WTC11 (cell line): Measurements from ENCODE around the gene MTCL1. TPM values are rescaled to one million over a fixed set of nuclear protein-coding genes. Genes with fewer than 3 reads are reported as not detected.

ENCODE experiments used
- ATAC-seq: fragments of 200-7000 bp; cut with Tn5 transposase; 2 replicates; pipeline ENCODE4 v1.10.0; 2021; ENCODE audit warnings: mild to moderate bottlenecking, moderate library complexity
- CTCF ChIA-PET: fragments of 300-600 bp; sonication (Branson Sonifier 250); formaldehyde crosslinking; loops from one replicate; lab custom pipeline; 2021; ENCODE audit warnings: antibody characterized with exemption; lab: Charles Lee
- POLR2A ChIA-PET: fragments of 350-600 bp; sonication (Branson Sonifier 250); formaldehyde crosslinking; loops from one replicate; lab custom pipeline; 2021; ENCODE audit warnings: antibody characterized with exemption; lab: Charles Lee
- DNase-seq: peaks from one replicate; pipeline ENCODE4 v3.0.0; 2021; ENCODE audit warnings: low spot score
- H3K27ac Mint-ChIP-seq: 2 replicates; pipeline ENCODE4 v1.8.0; 2021; ENCODE audit warnings: mixed read lengths
- H3K27me3 Mint-ChIP-seq: 2 replicates; pipeline ENCODE4 v1.8.0; 2021; ENCODE audit warnings: low read depth, mild to moderate bottlenecking, moderate library complexity, mixed read lengths
- H3K36me3 Mint-ChIP-seq: 2 replicates; pipeline ENCODE4 v1.8.0; 2021; ENCODE audit warnings: mixed read lengths
- H3K4me1 Mint-ChIP-seq: 2 replicates; pipeline ENCODE4 v1.8.0; 2022; ENCODE audit warnings: mixed read lengths
- H3K4me3 Mint-ChIP-seq: 2 replicates; pipeline ENCODE4 v1.8.0; 2021; ENCODE audit warnings: mild to moderate bottlenecking, moderate library complexity, mixed read lengths
- H3K9me3 Mint-ChIP-seq: 2 replicates; pipeline ENCODE4 v1.8.0; 2021; ENCODE audit warnings: mixed read lengths
- GTF2I ChIP-seq: fragments of 250-450 bp; sonication (Bioruptor Pico); conservative IDR thresholded peaks from 2 replicates; pipeline ENCODE4 v1.4.0; 2021; ENCODE audit warnings: mild to moderate bottlenecking
- NR1H2 ChIP-seq: sonication (generic); formaldehyde crosslinking; IDR thresholded peaks from 2 replicates; pipeline ENCODE4 v1.9.0; 2021; ENCODE audit warnings: mild to moderate bottlenecking, moderate library complexity, missing genetic modification reagents
- OVOL2 ChIP-seq: fragments of 250-450 bp; sonication (Bioruptor Pico); IDR thresholded peaks from 2 replicates; pipeline ENCODE4 v1.9.0; 2021; ENCODE audit warnings: mild to moderate bottlenecking, borderline replicate concordance
- PRRX2 ChIP-seq: fragments of 250-450 bp; sonication (Bioruptor Pico); IDR thresholded peaks from 2 replicates; pipeline ENCODE4 v1.8.0; 2021; ENCODE audit warnings: mild to moderate bottlenecking
- TCF7 ChIP-seq: sonication (generic); formaldehyde crosslinking; IDR thresholded peaks from 2 replicates; pipeline ENCODE4 v1.8.0; 2022; ENCODE audit warnings: mild to moderate bottlenecking, low read depth, missing genetic modification reagents, moderate library complexity
- TEAD1 ChIP-seq: sonication (generic); formaldehyde crosslinking; IDR thresholded peaks from 2 replicates; pipeline ENCODE4 v1.8.0; 2022; ENCODE audit warnings: mild to moderate bottlenecking, missing genetic modification reagents
- TEAD4 ChIP-seq: sonication (generic); formaldehyde crosslinking; IDR thresholded peaks from 2 replicates; pipeline ENCODE4 v1.8.0; 2022; ENCODE audit warnings: mild to moderate bottlenecking, missing genetic modification reagents
- ZNF416 ChIP-seq: fragments of 250-450 bp; sonication (Bioruptor Pico); IDR thresholded peaks from 2 replicates; pipeline ENCODE4 v1.9.0; 2021; ENCODE audit warnings: mild to moderate bottlenecking, inconsistent platforms
- ZNF423 ChIP-seq: fragments of 250-450 bp; sonication (Bioruptor Pico); IDR thresholded peaks from 2 replicates; pipeline ENCODE4 v2.1.2; 2022; ENCODE audit warnings: mild to moderate bottlenecking, moderate library complexity
- ZNF532 ChIP-seq: fragments of 250-450 bp; sonication (Bioruptor Pico); IDR thresholded peaks from 2 replicates; pipeline ENCODE4 v1.9.0; 2021; ENCODE audit warnings: mild to moderate bottlenecking, borderline replicate concordance
- total RNA-seq: library from RNA; stranded (reverse); gene quantifications from 3 replicates; pipeline ENCODE4 v1.2.3, GENCODE V29; 2021
- TF ChIP-seq, protein P1 (sequence below): sonication (generic); formaldehyde crosslinking; IDR thresholded peaks from 2 replicates; pipeline ENCODE4 v1.8.1; 2023; ENCODE audit warnings: mild to moderate bottlenecking, missing genetic modification reagents
- TF ChIP-seq, protein P2 (sequence below): fragments of 250-450 bp; sonication (Bioruptor Pico); IDR thresholded peaks from 2 replicates; pipeline ENCODE4 v2.1.2; 2022; ENCODE audit warnings: mild to moderate bottlenecking, moderate library complexity
- TF ChIP-seq, protein P3 (sequence below): fragments of 200-600 bp; IDR thresholded peaks from 2 replicates; pipeline ENCODE4 v1.8.0; 2022; ENCODE audit warnings: antibody characterized with exemption
- TF ChIP-seq, protein P4 (sequence below): sonication (generic); formaldehyde crosslinking; IDR thresholded peaks from 2 replicates; pipeline ENCODE4 v1.8.0; 2022; ENCODE audit warnings: mild to moderate bottlenecking, missing genetic modification reagents
- TF ChIP-seq, protein P5 (sequence below): sonication (generic); formaldehyde crosslinking; IDR thresholded peaks from 2 replicates; pipeline ENCODE4 v1.8.0; 2023; ENCODE audit warnings: missing genetic modification reagents
- TF ChIP-seq, protein P6 (sequence below): fragments of 250-450 bp; sonication (Bioruptor Pico); IDR thresholded peaks from 2 replicates; pipeline ENCODE4 v1.9.0; 2021; ENCODE audit warnings: mild to moderate bottlenecking

The MTCL1 gene
- total RNA-seq, 1 experiment from 2014 or later, result 64.3 TPM

- TF ChIP-seq TEAD1, result no peak
Measured at GRCh38 chr18:8868779-8869415, 163.5 kb downstream of the MTCL1 start (continued).

DNA sequence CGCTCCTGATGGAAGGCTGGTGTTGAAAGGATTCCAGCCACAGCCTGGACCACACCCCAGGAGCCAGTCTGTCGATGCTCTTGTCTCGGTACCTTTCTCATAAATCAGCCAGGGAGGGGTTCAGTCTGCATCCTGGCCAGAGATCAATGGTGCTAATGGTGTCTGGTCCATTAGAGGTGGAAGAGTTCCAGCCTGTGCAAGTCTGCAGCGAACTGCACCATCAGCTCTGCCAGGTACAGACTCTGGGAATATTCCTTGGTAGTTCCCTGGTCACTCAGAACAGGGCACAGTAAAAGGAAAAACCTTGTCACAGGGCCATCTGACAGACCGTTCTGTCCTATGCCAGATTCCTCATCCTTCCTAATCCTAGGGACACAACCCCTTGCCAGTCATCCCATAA, 164.3 kb downstream of the MTCL1 start:
- no peak for TF ChIP-seq ZNF423 (CRISPR knock-in tag)
- TF ChIP-seq, protein P1, sequence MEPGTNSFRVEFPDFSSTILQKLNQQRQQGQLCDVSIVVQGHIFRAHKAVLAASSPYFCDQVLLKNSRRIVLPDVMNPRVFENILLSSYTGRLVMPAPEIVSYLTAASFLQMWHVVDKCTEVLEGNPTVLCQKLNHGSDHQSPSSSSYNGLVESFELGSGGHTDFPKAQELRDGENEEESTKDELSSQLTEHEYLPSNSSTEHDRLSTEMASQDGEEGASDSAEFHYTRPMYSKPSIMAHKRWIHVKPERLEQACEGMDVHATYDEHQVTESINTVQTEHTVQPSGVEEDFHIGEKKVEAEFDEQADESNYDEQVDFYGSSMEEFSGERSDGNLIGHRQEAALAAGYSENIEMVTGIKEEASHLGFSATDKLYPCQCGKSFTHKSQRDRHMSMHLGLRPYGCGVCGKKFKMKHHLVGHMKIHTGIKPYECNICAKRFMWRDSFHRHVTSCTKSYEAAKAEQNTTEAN (CRISPR knock-in tag), result no peak
- H3K4me3 Mint-ChIP-seq, result no peak overlapping the region
- DNase-seq (no peak), ATAC-seq (no peak)
- ChIA-PET POLR2A (no interaction called here), CTCF (no interaction called here)
- H3K27ac Mint-ChIP-seq, result no peak overlapping the region
- 0 out of 2 replicates have a peak, but pooled peaks cover 2% of the 10 kb centered on the region for H3K4me1 Mint-ChIP-seq
- H3K36me3 Mint-ChIP-seq, result no peaks in the 10 kb centered on the region
- H3K9me3 Mint-ChIP-seq, result peaks cover 17% of the 10 kb centered on the region
- no peaks in the 10 kb centered on the region for H3K27me3 Mint-ChIP-seq

DNA sequence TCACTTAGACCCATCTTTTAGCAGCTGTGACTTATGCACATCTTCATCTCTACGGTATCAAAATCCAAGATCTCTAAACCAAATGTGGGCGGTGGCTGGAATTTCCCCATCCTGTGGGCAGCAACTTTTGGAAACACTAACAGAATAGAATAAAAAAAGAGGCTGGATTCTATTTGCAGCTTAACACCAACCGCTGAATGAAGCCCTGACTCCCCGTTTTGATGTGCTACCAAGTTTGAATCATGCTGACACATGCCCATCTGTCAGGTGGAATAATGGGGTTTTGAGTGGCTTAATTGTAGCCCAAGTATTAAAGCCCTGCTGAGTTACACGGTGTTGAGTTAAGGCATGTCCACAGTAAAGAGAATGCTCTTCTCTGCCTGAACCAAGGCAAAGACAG, 165.2 kb downstream of the MTCL1 start:
- Mint-ChIP-seq H3K36me3 (no peaks in the 10 kb centered on the region), H3K9me3 (peaks cover 11% of the 10 kb centered on the region), H3K27me3 (no peaks in the 10 kb centered on the region), H3K27ac (no peak overlapping the region), H3K4me1 (0 out of 2 replicates have a peak, but pooled peaks cover 2% of the 10 kb centered on the region), H3K4me3 (no peak overlapping the region)
- ChIA-PET POLR2A (no interaction called here), CTCF (no interaction called here)
- ATAC-seq (no peak), DNase-seq (no peak)
- TF ChIP-seq, protein P2, sequence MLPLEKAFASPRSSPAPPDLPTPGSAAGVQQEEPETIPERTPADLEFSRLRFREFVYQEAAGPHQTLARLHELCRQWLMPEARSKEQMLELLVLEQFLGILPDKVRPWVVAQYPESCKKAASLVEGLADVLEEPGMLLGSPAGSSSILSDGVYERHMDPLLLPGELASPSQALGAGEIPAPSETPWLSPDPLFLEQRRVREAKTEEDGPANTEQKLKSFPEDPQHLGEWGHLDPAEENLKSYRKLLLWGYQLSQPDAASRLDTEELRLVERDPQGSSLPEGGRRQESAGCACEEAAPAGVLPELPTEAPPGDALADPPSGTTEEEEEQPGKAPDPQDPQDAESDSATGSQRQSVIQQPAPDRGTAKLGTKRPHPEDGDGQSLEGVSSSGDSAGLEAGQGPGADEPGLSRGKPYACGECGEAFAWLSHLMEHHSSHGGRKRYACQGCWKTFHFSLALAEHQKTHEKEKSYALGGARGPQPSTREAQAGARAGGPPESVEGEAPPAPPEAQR (CRISPR knock-in tag), result no peak
- TF ChIP-seq ZNF416 (CRISPR knock-in tag) (no peak), PRRX2 (CRISPR knock-in tag) (no peak), GTF2I (CRISPR knock-in tag) (no peak), TEAD4 (CRISPR knock-in tag) (no peak), ZNF532 (CRISPR knock-in tag) (no peak), NR1H2 (no peak), OVOL2 (CRISPR knock-in tag) (no peak), TCF7 (CRISPR knock-in tag) (no peak)
- TF ChIP-seq, protein P3, sequence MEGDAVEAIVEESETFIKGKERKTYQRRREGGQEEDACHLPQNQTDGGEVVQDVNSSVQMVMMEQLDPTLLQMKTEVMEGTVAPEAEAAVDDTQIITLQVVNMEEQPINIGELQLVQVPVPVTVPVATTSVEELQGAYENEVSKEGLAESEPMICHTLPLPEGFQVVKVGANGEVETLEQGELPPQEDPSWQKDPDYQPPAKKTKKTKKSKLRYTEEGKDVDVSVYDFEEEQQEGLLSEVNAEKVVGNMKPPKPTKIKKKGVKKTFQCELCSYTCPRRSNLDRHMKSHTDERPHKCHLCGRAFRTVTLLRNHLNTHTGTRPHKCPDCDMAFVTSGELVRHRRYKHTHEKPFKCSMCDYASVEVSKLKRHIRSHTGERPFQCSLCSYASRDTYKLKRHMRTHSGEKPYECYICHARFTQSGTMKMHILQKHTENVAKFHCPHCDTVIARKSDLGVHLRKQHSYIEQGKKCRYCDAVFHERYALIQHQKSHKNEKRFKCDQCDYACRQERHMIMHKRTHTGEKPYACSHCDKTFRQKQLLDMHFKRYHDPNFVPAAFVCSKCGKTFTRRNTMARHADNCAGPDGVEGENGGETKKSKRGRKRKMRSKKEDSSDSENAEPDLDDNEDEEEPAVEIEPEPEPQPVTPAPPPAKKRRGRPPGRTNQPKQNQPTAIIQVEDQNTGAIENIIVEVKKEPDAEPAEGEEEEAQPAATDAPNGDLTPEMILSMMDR, result no peak
- TF ChIP-seq, protein P4, sequence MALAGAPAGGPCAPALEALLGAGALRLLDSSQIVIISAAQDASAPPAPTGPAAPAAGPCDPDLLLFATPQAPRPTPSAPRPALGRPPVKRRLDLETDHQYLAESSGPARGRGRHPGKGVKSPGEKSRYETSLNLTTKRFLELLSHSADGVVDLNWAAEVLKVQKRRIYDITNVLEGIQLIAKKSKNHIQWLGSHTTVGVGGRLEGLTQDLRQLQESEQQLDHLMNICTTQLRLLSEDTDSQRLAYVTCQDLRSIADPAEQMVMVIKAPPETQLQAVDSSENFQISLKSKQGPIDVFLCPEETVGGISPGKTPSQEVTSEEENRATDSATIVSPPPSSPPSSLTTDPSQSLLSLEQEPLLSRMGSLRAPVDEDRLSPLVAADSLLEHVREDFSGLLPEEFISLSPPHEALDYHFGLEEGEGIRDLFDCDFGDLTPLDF (CRISPR knock-in tag), result no peak
- TF ChIP-seq, protein P5, sequence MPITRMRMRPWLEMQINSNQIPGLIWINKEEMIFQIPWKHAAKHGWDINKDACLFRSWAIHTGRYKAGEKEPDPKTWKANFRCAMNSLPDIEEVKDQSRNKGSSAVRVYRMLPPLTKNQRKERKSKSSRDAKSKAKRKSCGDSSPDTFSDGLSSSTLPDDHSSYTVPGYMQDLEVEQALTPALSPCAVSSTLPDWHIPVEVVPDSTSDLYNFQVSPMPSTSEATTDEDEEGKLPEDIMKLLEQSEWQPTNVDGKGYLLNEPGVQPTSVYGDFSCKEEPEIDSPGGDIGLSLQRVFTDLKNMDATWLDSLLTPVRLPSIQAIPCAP (CRISPR knock-in tag), result no peak
- TF ChIP-seq, protein P6, sequence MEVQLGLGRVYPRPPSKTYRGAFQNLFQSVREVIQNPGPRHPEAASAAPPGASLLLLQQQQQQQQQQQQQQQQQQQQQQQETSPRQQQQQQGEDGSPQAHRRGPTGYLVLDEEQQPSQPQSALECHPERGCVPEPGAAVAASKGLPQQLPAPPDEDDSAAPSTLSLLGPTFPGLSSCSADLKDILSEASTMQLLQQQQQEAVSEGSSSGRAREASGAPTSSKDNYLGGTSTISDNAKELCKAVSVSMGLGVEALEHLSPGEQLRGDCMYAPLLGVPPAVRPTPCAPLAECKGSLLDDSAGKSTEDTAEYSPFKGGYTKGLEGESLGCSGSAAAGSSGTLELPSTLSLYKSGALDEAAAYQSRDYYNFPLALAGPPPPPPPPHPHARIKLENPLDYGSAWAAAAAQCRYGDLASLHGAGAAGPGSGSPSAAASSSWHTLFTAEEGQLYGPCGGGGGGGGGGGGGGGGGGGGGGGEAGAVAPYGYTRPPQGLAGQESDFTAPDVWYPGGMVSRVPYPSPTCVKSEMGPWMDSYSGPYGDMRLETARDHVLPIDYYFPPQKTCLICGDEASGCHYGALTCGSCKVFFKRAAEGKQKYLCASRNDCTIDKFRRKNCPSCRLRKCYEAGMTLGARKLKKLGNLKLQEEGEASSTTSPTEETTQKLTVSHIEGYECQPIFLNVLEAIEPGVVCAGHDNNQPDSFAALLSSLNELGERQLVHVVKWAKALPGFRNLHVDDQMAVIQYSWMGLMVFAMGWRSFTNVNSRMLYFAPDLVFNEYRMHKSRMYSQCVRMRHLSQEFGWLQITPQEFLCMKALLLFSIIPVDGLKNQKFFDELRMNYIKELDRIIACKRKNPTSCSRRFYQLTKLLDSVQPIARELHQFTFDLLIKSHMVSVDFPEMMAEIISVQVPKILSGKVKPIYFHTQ (CRISPR knock-in tag), result no peak
